ENCODE measurements around the gene GNG3. TPM values are rescaled to one million over a fixed set of nuclear protein-coding genes. Genes with fewer than 3 reads are reported as not detected.
"Not testable (repeated sequence)": the region's sequence is repeated elsewhere in the genome, so short reads cannot be mapped to it uniquely, and the experiment has no call there.

The GNG3 gene
- total RNA-seq, 1 donor from 2014 or later, result 11.3 TPM

DNA sequence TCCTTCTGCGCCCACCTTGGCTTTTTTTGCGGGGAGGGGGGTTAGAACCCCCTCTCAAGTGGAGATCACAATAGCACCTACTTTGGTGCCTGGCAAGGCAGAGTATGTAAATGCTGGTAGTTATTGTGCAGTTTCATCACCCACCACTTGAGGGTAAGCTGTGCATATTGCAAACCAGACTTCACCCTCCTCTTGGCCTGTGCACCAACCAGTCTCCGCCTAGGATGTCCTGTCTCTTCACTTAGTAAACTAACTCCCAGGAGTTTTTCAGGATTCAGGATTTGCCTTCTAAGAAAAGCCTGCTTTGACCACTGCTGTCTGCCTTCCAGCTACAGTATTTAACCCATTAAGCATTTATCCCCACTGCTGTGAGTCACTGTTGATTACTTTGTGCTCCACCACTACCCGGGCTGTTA lies 26.6 kb upstream of the GNG3 start:
- H3K4me1 Mint-ChIP-seq, result peaks cover 28% of the 10 kb centered on the region
- H3K27me3 Mint-ChIP-seq (ENCODE audit: low read depth), result no peaks in the 10 kb centered on the region
- no peaks in the 10 kb centered on the region for H3K9me3 Mint-ChIP-seq
- H3K4me3 Mint-ChIP-seq, result peak overlapping the region; percentile 81
- DNase-seq (ENCODE audit: low read depth, low spot score), result no peak
- TF ChIP-seq, protein P1, sequence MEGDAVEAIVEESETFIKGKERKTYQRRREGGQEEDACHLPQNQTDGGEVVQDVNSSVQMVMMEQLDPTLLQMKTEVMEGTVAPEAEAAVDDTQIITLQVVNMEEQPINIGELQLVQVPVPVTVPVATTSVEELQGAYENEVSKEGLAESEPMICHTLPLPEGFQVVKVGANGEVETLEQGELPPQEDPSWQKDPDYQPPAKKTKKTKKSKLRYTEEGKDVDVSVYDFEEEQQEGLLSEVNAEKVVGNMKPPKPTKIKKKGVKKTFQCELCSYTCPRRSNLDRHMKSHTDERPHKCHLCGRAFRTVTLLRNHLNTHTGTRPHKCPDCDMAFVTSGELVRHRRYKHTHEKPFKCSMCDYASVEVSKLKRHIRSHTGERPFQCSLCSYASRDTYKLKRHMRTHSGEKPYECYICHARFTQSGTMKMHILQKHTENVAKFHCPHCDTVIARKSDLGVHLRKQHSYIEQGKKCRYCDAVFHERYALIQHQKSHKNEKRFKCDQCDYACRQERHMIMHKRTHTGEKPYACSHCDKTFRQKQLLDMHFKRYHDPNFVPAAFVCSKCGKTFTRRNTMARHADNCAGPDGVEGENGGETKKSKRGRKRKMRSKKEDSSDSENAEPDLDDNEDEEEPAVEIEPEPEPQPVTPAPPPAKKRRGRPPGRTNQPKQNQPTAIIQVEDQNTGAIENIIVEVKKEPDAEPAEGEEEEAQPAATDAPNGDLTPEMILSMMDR (conservative IDR thresholded peaks at IDR 0.05), result peak; percentile 59
- H3K36me3 Mint-ChIP-seq (ENCODE audit: low read depth), result peaks cover 5% of the 10 kb centered on the region
- no peak overlapping the region for H3K27ac Mint-ChIP-seq (ENCODE audit: unreplicated experiment)

DNA sequence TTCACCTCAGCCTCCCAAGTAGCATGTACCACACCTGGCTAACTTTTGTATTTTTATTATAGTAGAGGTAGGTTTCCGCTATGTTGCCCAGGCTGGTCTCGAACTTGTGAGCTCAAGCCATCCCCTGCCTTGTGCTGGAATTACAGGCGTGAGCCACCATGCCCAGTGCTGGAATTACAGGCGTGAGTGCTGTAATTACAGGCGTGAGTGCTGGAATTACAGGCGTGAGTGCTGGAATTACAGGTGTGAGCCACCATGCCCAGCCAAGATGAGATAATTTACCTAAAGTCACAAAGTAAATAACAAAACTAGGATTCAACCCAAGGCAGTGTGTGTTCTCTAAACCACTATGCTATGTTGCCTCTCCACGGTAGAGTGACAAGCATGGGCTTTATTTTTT lies 25.0 kb upstream of the GNG3 start:
- H3K27ac Mint-ChIP-seq (ENCODE audit: unreplicated experiment), result no peak overlapping the region
- DNase-seq (ENCODE audit: low read depth, low spot score), result no peak
- H3K36me3 Mint-ChIP-seq (ENCODE audit: low read depth), result peaks cover 5% of the 10 kb centered on the region
- no peak overlapping the region for H3K4me3 Mint-ChIP-seq
- no peaks in the 10 kb centered on the region for H3K9me3 Mint-ChIP-seq
- no peaks in the 10 kb centered on the region for H3K27me3 Mint-ChIP-seq (ENCODE audit: low read depth)
- TF ChIP-seq, protein P1 (conservative IDR thresholded peaks at IDR 0.05), result no peak
- H3K4me1 Mint-ChIP-seq, result peaks cover 23% of the 10 kb centered on the region

DNA sequence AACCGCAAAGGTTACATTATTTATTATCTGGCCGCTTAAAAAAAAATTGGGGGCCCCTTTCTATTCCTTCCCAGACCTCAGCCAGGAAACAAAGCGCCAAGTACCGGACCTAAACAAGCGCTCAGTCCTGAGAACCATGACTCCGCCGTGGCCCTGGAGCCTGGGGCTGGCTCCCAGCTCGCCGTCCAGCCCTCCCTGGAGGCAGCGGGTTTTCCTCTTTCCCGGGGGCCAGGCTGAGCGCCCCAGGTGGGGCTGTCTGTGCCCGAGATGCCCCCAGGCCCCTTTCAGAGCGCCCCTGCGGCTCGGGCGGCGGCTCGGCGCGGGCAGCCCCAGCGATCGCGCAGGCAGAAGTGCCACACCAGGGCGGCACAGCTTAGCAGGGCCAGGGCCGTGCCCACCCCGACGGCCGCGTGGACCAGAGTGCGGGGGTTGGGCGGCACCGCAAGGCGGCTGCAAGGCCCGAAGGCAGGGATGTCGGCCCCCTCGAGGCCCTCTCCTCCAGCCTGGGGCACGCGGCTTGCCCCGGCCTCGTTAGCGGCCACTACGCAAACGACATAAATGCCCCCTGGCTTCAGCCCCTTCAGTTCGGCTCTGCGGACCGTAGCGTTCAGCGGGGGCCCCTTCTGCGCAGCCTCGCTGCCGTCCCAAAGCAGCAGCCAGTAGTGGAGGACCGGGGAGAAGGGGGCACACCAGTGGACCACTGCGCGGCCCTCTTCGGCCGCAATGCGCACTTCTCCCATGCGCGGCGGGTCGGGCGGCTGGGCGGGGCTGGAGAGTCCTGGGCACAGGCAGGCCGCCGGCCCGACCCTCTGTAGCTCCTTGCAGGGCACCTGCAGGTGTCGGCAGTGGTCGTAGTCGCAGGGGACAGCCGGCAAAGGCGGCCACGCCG lies 19.7 kb upstream of the GNG3 start:
- no peak overlapping the region for H3K27ac Mint-ChIP-seq (ENCODE audit: unreplicated experiment)
- H3K36me3 Mint-ChIP-seq (ENCODE audit: low read depth), result peaks cover 4% of the 10 kb centered on the region
- H3K4me1 Mint-ChIP-seq, result peaks cover 18% of the 10 kb centered on the region
- H3K9me3 Mint-ChIP-seq, result no peaks in the 10 kb centered on the region
- TF ChIP-seq, protein P1 (conservative IDR thresholded peaks at IDR 0.05), result no peak
- DNase-seq (ENCODE audit: low read depth, low spot score), result no peak
- H3K27me3 Mint-ChIP-seq (ENCODE audit: low read depth), result no peaks in the 10 kb centered on the region
- no peak overlapping the region for H3K4me3 Mint-ChIP-seq

DNA sequence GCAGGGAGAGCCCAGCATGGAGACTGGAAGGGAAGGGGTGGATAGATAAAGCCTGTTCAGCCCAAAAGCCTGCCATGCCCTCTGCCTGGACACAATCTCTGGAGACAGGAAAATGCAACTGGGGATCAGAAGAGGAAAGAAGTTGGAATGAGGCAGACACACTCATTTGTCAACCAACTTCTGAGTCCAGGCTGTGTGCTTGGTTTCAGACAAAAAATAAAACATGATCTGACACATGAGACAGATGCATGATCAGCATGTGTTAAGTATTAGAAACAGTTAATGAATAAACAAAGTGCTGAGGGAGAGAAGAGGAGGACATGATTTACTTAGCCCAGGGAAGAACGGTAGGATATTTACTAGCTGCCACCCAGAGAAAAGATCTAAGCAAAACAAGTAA lies 19.0 kb upstream of the GNG3 start:
- H3K9me3 Mint-ChIP-seq, result no peaks in the 10 kb centered on the region
- DNase-seq (ENCODE audit: low read depth, low spot score), result no peak
- peaks cover 18% of the 10 kb centered on the region for H3K4me1 Mint-ChIP-seq
- H3K4me3 Mint-ChIP-seq, result no peak overlapping the region
- TF ChIP-seq, protein P1 (conservative IDR thresholded peaks at IDR 0.05), result no peak
- H3K27ac Mint-ChIP-seq (ENCODE audit: unreplicated experiment), result no peak overlapping the region
- H3K36me3 Mint-ChIP-seq (ENCODE audit: low read depth), result peaks cover 7% of the 10 kb centered on the region
- H3K27me3 Mint-ChIP-seq (ENCODE audit: low read depth), result no peaks in the 10 kb centered on the region

DNA sequence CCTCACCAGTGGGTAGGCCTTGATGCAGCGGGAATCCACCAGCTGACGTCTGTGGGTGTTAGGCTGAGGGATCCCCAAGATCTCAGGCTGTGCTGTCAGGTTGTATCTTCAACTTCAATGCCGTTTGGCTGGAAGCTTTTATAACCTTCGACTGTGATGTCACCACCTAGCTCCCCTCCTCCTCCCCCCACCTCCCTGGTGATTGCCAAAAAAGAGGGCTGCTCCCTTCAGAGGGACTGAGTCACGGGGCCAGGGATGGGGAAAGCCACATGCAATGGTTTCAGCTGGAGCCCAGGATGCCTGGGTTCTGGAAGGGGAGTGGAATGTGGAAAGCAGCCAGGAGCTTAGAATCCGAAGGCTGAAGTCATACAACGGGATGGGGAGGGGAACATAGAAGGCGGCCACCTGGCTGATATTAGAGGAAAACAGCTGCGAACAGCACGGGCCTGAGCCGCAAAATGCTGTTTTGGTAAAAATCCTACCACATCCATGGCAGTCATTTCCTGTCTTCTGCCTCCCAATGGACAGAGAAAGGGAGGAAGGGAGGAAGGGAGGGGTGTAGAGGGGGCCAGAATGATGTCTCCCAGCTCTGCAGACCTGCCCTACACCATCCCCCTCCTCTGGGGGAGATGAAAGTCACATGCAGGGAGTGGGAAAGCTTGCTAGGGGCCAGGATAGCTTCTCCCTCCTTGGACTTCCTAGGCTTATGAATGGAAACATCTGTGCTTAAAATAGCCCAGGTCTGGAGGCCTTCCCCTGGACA lies 17.9 kb upstream of the GNG3 start, which contains the start of gene LRRN4CL:
Gene LRRN4CL (minus strand): TSS at position 110 of the 763 bp plus-strand sequence. CDS start 1,022 bp downstream, outside the sequence.
- no peaks in the 10 kb centered on the region for H3K27me3 Mint-ChIP-seq (ENCODE audit: low read depth)
- peak within 1 kb of the TSS; percentile 81 for H3K27ac Mint-ChIP-seq (ENCODE audit: unreplicated experiment)
- no peak for DNase-seq (ENCODE audit: low read depth, low spot score)
- H3K36me3 Mint-ChIP-seq (ENCODE audit: low read depth), result peaks cover 7% of the 10 kb centered on the region
- H3K4me1 Mint-ChIP-seq, result peaks cover 19% of the 10 kb centered on the region
- TF ChIP-seq, protein P1 (conservative IDR thresholded peaks at IDR 0.05), result no peak
- no peaks in the 10 kb centered on the region for H3K9me3 Mint-ChIP-seq
- H3K4me3 Mint-ChIP-seq, result peak within 1 kb of the TSS; percentile 17

DNA sequence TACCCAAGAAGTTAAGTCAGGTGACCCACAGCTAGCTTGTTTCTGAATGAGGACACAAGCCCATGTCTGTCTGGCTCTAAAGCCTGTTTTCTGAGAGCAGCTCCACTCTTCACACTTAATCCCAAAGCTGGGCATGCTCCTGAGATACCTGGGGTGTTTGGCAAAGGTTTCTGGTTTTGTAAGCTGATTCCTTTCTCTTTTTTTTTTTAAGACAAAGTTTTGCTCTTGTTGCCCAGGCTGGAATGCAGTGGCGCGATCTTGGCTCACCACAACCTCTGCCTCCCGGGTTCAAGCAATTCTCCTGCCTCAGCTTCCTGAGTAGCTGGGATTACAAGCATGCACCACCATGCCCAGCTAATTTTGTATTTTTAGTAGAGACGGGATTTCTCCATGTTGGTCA lies 13.9 kb upstream of the GNG3 start:
- Mint-ChIP-seq H3K36me3 (ENCODE audit: low read depth) (peaks cover 15% of the 10 kb centered on the region), H3K4me1 (peaks cover 20% of the 10 kb centered on the region)
- H3K4me3 Mint-ChIP-seq; H3K27ac Mint-ChIP-seq (ENCODE audit: unreplicated experiment); DNase-seq (ENCODE audit: low read depth, low spot score); H3K27me3 Mint-ChIP-seq (ENCODE audit: low read depth); H3K9me3 Mint-ChIP-seq: not testable (repeated sequence)
